K562 (cell line): ENCODE results near the gene ADGRA1. TPM values are rescaled to one million over a fixed set of nuclear protein-coding genes. Genes with fewer than 3 reads are reported as not detected.

Experiments
- ATAC-seq: fragments of 200-7000 bp; cut with Tn5 transposase; 3 replicates; pipeline ENCODE4 v1.9.1; 2020; ENCODE audit warnings: moderate library complexity
- BruUV-seq: library from RNA; stranded (reverse); fragments of 400-500 nt; replicated peaks from 2 replicates; lab custom pipeline; 2021; lab: Mats Ljungman, UMichigan
- CTCF ChIA-PET: fragments of 300-600 bp; formaldehyde crosslinking; extraction: SDS; loops from one replicate; lab custom pipeline; 2021; ENCODE audit warnings: low intra/inter-chr PET ratio; lab: Yijun Ruan, JAX
- POLR2A ChIA-PET: fragments of 300-600, 350-650 bp; sonication (Branson Sonifier 250); formaldehyde crosslinking; extraction: SDS; loops from one replicate; lab custom pipeline; 2021; ENCODE audit warnings: antibody characterized with exemption, inconsistent platforms; lab: Yijun Ruan, JAX
- DNase-seq, 4 experiments: peaks; one replicate each; pipeline versions ENCODE4 v3.0.0 to v3.0.0-alpha.2; 2011 to 2018; ENCODE audit warnings: low spot score in 3 of 4, mixed read lengths in 3 of 4; ENCODE audit errors: extremely low read depth in 1 of 4
- FAIRE-seq: peaks from 2 replicates; lab custom pipeline; 2011; peaks lifted over from hg19 to GRCh38; lab: Jason Lieb, UNC
- H2AFZ ChIP-seq: 2 replicates; pipeline ENCODE4 v1.6.0; 2011; ENCODE audit warnings: low read depth, low read length, control low read depth, inconsistent platforms
- H3K27ac ChIP-seq: fragments of 200-600 bp; 3 replicates; pipeline ENCODE4 v1.8.0; 2011; ENCODE audit warnings: low read depth, mild to moderate bottlenecking, control low read depth, inconsistent platforms, low read length, moderate library complexity, mixed read lengths; ENCODE audit errors: extremely low read depth
- H3K27me3 ChIP-seq, 2 experiments: fragments of 300-600 bp in 1 of 2; 2 replicates in 1 of 2; 3 replicates in 1 of 2; pipeline versions ENCODE4 v1.6.0 to v1.8.0; 2011; ENCODE audit warnings: inconsistent platforms in 2 of 2, low read length in 2 of 2, mild to moderate bottlenecking in 1 of 2, mixed read lengths in 1 of 2, moderate library complexity in 1 of 2; ENCODE audit not compliant: control insufficient read depth in 2 of 2, insufficient read depth in 2 of 2
- H3K36me3 ChIP-seq: fragments of 300-600 bp; 3 replicates; pipeline ENCODE4 v1.8.0; 2011; ENCODE audit warnings: mild to moderate bottlenecking, low read length, inconsistent platforms; ENCODE audit not compliant: control insufficient read depth, insufficient read depth
- H3K4me1 ChIP-seq, 2 experiments: fragments of 200-600 bp in 1 of 2; replicated peaks in 1 of 2; 2 replicates in 1 of 2; 3 replicates in 1 of 2; pipeline versions ENCODE4 v1.5.1 to v1.8.0; 2011; ENCODE audit warnings: inconsistent platforms in 2 of 2, low read length in 2 of 2, mild to moderate bottlenecking in 1 of 2, mixed read lengths in 1 of 2, moderate library complexity in 1 of 2; ENCODE audit not compliant: control insufficient read depth in 2 of 2, insufficient read depth in 2 of 2
- H3K4me2 ChIP-seq: 2 replicates; pipeline ENCODE4 v1.6.1; 2011; ENCODE audit warnings: low read length, control low read depth, inconsistent platforms, mixed read lengths; ENCODE audit not compliant: insufficient read depth
- H3K4me3 ChIP-seq: fragments of 200-600 bp; sonication (generic), shearing (Covaris generic); 2 replicates; pipeline ENCODE4 v1.5.1; 2016; ENCODE audit warnings: control low read depth, inconsistent platforms
- H3K79me2 ChIP-seq: fragments of 200-600 bp; 3 replicates; pipeline ENCODE4 v1.8.0; 2011; ENCODE audit warnings: low read length, inconsistent platforms; ENCODE audit not compliant: control insufficient read depth, insufficient read depth
- H3K9ac ChIP-seq, 2 experiments: 2 replicates each; pipeline versions ENCODE4 v1.6.0 to v1.6.1; 2011; ENCODE audit warnings: low read depth in 2 of 2, low read length in 2 of 2, control low read depth in 1 of 2, inconsistent platforms in 1 of 2, mild to moderate bottlenecking in 1 of 2, mixed read lengths in 1 of 2; ENCODE audit not compliant: insufficient read depth in 1 of 2
- H3K9me1 ChIP-seq: one replicate; pipeline ENCODE4 v1.6.0; 2011; ENCODE audit warnings: inconsistent platforms, mild to moderate bottlenecking, low read length, moderate library complexity; ENCODE audit not compliant: control insufficient read depth, insufficient read depth
- H3K9me3 ChIP-seq: replicated peaks from 2 replicates; pipeline ENCODE4 v1.5.1; 2011; ENCODE audit warnings: low read depth, low read length, inconsistent platforms; ENCODE audit not compliant: control insufficient read depth, insufficient read depth
- H4K20me1 ChIP-seq: replicated peaks from 2 replicates; pipeline ENCODE4 v1.6.1; 2011; ENCODE audit warnings: low read length, inconsistent platforms, mixed read lengths; ENCODE audit not compliant: control insufficient read depth, insufficient read depth
- DMBX1 ChIP-seq: fragments of 250-450 bp; sonication (Bioruptor Pico); IDR thresholded peaks from 2 replicates; pipeline ENCODE4 v1.8.0; 2022; ENCODE audit warnings: inconsistent platforms, mild to moderate bottlenecking, moderate library complexity, borderline replicate concordance
- NFE2 ChIP-seq: IDR thresholded peaks from 2 replicates; pipeline ENCODE4 v1.6.1; 2014; ENCODE audit warnings: antibody characterized with exemption, low read depth
- STAT5A ChIP-seq: IDR thresholded peaks from 2 replicates; pipeline ENCODE4 v1.6.1; 2012; ENCODE audit warnings: low read length, inconsistent platforms, borderline replicate concordance
- ZKSCAN1 ChIP-seq: fragments of 150-350 bp; IDR thresholded peaks from 2 replicates; pipeline ENCODE4 v1.6.1; 2016; ENCODE audit warnings: low read depth, low read length
- ZNF740 ChIP-seq, 3 experiments: fragments of 200-800 bp in 1 of 3; sonication (Bioruptor generic) in 1 of 3; sonication (generic) in 1 of 3; formaldehyde crosslinking in 1 of 3; IDR thresholded peaks; 2 replicates each; pipeline versions ENCODE4 v1.6.1 to v1.8.0; 2016 to 2022; ENCODE audit warnings: mild to moderate bottlenecking in 2 of 3, missing compliant biosample characterization in 2 of 3, missing genetic modification characterization in 2 of 3, missing genetic modification reagents in 1 of 3
- WGBS: fragments of 100-300 bp; shearing (Covaris generic); methylation state at CpG from one replicate; pipeline ENCODE4 v1.1.6; 2016; ENCODE audit warnings: low coverage, mixed read lengths; ENCODE audit not compliant: insufficient coverage; ENCODE audit errors: missing lambda C conversion rate; 5-methylcytosine and 5-hydroxymethylcytosine counted together
- in situ Hi-C: fragments of 300-500 bp; cut with MboI; formaldehyde crosslinking; loops from 4 replicates; pipeline ENCODE4 v1.15.0; 2018; ENCODE audit warnings: inconsistent platforms, mixed read lengths
- intact Hi-C: fragments of 100-400 bp; cut with micrococcal nuclease; formaldehyde crosslinking; loops from 2 replicates; pipeline ENCODE4 v1.14.2; 2022
- polyA plus RNA-seq, 8 experiments: library from polyadenylated mRNA; depleted of rRNA in 4 of 8; stranded (reverse) in 5 of 8; unstranded in 3 of 8; fragments of >200 nt; fragmentation: Nextera tagmentation in 2 of 8; fragmentation: Illumina TruSeq in 1 of 8; extraction: Ambion mirVana in 2 of 8; extraction: Trizol in 1 of 8; gene quantifications; 2 replicates each; pipeline versions ENCODE4 v1.2.1 to v1.2.3, GENCODE V29; 2011 to 2014; ENCODE audit warnings: inconsistent platforms in 1 of 8, missing spikeins in 1 of 8
- total RNA-seq, 7 experiments: library from RNA; depleted of rRNA in 6 of 7; stranded (reverse); fragments of >200 nt in 6 of 7; fragmentation: Illumina TruSeq in 2 of 7; extraction: Trizol in 2 of 7; gene quantifications; 2 replicates each; pipeline versions ENCODE4 v1.2.1 to v1.2.3, GENCODE V29; 2011 to 2021; ENCODE audit warnings: low replicate concordance in 1 of 7
- TF ChIP-seq, protein P1 (sequence below): fragments of 250-450 bp; sonication (Bioruptor Pico); IDR thresholded peaks from 2 replicates; pipeline ENCODE4 v1.8.0; 2022; ENCODE audit warnings: moderate library complexity, mild to moderate bottlenecking, inconsistent platforms

Gene ADGRA1
- total and polyA plus RNA-seq, 9 of the 15 experiments (the other 6 are each of a cell fraction or from before 2014, with no cell fraction given), result not detected

DNA sequence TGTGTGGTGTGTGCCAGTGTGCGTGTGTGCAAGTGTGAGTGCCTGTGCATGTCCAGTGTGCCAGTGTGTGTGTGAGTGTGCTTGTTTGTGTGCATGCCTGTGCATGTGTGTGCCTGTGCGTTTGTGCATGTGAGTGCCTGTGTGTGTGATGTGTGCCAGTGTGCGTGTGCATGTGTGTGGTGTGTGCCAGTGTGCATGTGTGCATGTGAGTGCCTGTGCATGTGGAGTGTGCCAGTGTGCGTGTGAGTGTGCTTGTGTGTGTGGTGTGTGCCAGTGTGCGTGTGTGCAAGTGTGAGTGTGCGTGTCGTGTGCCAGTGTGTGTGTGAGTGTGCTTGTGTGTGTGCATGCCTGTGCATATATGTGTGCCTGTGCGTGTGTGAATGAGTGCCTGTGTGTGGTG is 33.8 kb downstream of the ADGRA1 start:
- H3K9ac ChIP-seq, result no peak overlapping the region
- no peaks in the 10 kb centered on the region for H3K9me1 ChIP-seq
- intact Hi-C loops, result no loop called here
- peaks cover 0 to 5% of the 10 kb centered on the region in 2 experiments; a peak in 1 of 5 replicates for H3K4me1 ChIP-seq
- TF ChIP-seq DMBX1, result no peak
- TF ChIP-seq ZNF740 (CRISPR knock-in tag; IDR thresholded peaks at IDR 0.05), result no peak
- no peak for TF ChIP-seq ZNF740 (tag; IDR thresholded peaks at IDR 0.05)
- TF ChIP-seq, protein P1, sequence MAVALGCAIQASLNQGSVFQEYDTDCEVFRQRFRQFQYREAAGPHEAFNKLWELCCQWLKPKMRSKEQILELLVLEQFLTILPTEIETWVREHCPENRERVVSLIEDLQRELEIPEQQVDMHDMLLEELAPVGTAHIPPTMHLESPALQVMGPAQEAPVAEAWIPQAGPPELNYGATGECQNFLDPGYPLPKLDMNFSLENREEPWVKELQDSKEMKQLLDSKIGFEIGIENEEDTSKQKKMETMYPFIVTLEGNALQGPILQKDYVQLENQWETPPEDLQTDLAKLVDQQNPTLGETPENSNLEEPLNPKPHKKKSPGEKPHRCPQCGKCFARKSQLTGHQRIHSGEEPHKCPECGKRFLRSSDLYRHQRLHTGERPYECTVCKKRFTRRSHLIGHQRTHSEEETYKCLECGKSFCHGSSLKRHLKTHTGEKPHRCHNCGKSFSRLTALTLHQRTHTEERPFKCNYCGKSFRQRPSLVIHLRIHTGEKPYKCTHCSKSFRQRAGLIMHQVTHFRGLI (CRISPR knock-in tag), result no peak
- TF ChIP-seq STAT5A, result no peak
- TF ChIP-seq ZKSCAN1, result no peak
- TF ChIP-seq NFE2, result no peak
- TF ChIP-seq, all 486 proteins: peak for 0
- in situ Hi-C loops, result loop anchor here (5.0 to 25.0 kb wide), 2 partner anchors 179 to 459 kb away; partner anchors contain the start of gene CFAP46
- FAIRE-seq (no peak), DNase-seq (no peak), ATAC-seq (no peak)
- H4K20me1 ChIP-seq, result no peaks in the 10 kb centered on the region
- no peak overlapping the region for H3K4me2 ChIP-seq
- no peaks in the 10 kb centered on the region; a peak in 1 of 5 replicates for H3K27me3 ChIP-seq
- no peaks in the 10 kb centered on the region for H3K36me3 ChIP-seq
- CTCF ChIA-PET, result no interaction called here
- POLR2A ChIA-PET, result no interaction called here
- no peaks in the 10 kb centered on the region for H3K79me2 ChIP-seq
- H3K4me3 ChIP-seq, result no peak overlapping the region
- H3K27ac ChIP-seq, result no peak overlapping the region
- BruUV-seq, result no TSS peak
- no peak overlapping the region for H2AFZ ChIP-seq
- H3K9me3 ChIP-seq, result no peaks in the 10 kb centered on the region
- WGBS, result 7% methylated on average over 6 of the region's 8 CpGs
